HL-60 (cell line): Measurements from ENCODE around the gene CRYBG3.

Experiments
- DNase-seq, 2 experiments: peaks; one replicate each; pipeline ENCODE4 v3.0.0-alpha.2; 2010 to 2020; ENCODE audit warnings: low read depth in 1 of 2, low spot score in 1 of 2
- H3K27ac ChIP-seq: fragments of 250-450 bp; sonication (Bioruptor Pico); replicated peaks from 2 replicates; pipeline ENCODE4 v1.5.1; 2020; ENCODE audit warnings: mild to moderate bottlenecking, moderate library complexity
- H3K27me3 ChIP-seq: fragments of 250-450 bp; sonication (Bioruptor Pico); 2 replicates; pipeline ENCODE4 v1.5.1; 2021; ENCODE audit warnings: mild to moderate bottlenecking, moderate library complexity; ENCODE audit not compliant: insufficient read depth, poor library complexity, severe bottlenecking
- H3K4me3 ChIP-seq: replicated peaks from 2 replicates; pipeline ENCODE4 v1.5.1; 2011; ENCODE audit warnings: mild to moderate bottlenecking, control low read depth, low read length; ENCODE audit not compliant: insufficient read depth
- CTCF ChIP-seq: IDR thresholded peaks from one replicate; pipeline ENCODE4 v1.5.1; 2011; ENCODE audit warnings: low read length, control low read depth, inconsistent platforms; ENCODE audit not compliant: insufficient read depth
- GABPA ChIP-seq: IDR thresholded peaks from 2 replicates; pipeline ENCODE4 v1.6.1; 2012; ENCODE audit warnings: low read depth
- POLR2AphosphoS5 ChIP-seq: IDR thresholded peaks from 2 replicates; pipeline ENCODE4 v1.6.1; 2012; ENCODE audit warnings: low read depth
- SPI1 ChIP-seq: IDR thresholded peaks from 2 replicates; pipeline ENCODE4 v1.6.1; 2012; ENCODE audit warnings: low read depth, mild to moderate bottlenecking, borderline replicate concordance
- TF ChIP-seq, protein P1 (sequence below): IDR thresholded peaks from 2 replicates; pipeline ENCODE4 v1.6.1; 2012; ENCODE audit warnings: low read depth; ENCODE audit not compliant: insufficient replicate concordance

CRYBG3 gene

DNA sequence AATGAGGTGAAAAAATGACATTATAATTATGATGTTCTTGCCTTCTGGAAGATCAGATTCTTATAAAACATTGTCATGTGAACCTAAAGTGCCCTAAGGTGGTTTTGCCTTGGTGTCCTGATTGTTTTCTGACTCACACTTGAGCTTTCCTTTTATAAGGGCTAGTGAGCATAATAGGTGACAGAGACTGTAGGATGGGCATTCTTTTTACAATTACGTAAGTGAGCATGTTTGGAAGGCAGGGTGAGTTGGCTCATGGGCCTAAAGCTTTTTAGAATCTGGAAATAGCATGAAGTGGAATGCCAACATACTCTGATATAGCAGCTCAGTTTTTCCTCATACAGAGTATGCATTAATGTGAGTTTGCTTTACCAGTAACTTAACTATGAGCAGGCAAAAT, 41.2 kb downstream of the CRYBG3 start:
- Histone ChIP-seq H3K27me3 (no peaks in the 10 kb centered on the region), H3K27ac (no peak overlapping the region), H3K4me3 (no peak overlapping the region)
- DNase-seq, result no peak
- TF ChIP-seq, protein P1, sequence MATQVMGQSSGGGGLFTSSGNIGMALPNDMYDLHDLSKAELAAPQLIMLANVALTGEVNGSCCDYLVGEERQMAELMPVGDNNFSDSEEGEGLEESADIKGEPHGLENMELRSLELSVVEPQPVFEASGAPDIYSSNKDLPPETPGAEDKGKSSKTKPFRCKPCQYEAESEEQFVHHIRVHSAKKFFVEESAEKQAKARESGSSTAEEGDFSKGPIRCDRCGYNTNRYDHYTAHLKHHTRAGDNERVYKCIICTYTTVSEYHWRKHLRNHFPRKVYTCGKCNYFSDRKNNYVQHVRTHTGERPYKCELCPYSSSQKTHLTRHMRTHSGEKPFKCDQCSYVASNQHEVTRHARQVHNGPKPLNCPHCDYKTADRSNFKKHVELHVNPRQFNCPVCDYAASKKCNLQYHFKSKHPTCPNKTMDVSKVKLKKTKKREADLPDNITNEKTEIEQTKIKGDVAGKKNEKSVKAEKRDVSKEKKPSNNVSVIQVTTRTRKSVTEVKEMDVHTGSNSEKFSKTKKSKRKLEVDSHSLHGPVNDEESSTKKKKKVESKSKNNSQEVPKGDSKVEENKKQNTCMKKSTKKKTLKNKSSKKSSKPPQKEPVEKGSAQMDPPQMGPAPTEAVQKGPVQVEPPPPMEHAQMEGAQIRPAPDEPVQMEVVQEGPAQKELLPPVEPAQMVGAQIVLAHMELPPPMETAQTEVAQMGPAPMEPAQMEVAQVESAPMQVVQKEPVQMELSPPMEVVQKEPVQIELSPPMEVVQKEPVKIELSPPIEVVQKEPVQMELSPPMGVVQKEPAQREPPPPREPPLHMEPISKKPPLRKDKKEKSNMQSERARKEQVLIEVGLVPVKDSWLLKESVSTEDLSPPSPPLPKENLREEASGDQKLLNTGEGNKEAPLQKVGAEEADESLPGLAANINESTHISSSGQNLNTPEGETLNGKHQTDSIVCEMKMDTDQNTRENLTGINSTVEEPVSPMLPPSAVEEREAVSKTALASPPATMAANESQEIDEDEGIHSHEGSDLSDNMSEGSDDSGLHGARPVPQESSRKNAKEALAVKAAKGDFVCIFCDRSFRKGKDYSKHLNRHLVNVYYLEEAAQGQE, result no peak
- TF ChIP-seq CTCF (no peak), SPI1 (no peak), GABPA (no peak), POLR2AphosphoS5 (no peak)

DNA sequence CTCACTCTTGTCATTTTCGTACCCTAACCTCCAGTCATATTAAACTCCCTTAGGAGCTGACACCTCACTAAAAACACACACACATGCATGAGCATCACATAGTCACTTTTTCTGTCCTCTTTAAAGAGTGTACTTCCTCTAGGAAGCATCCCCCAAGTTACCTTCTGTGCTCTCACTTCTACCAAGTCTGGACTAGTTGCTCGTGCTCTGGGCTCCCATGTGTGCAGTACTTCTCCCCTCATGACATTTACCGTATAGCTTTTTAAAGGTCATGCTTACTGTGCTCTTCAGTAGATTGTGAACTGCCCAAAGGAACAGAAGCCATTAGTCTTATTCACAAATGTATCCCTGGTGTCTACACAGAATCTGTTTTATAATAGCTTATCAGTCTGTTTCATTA, 42.0 kb downstream of the CRYBG3 start:
- Histone ChIP-seq H3K4me3 (no peak overlapping the region), H3K27me3 (no peaks in the 10 kb centered on the region), H3K27ac (no peak overlapping the region)
- no peak for DNase-seq
- TF ChIP-seq POLR2AphosphoS5, result no peak
- TF ChIP-seq GABPA, result no peak
- TF ChIP-seq CTCF, result no peak
- TF ChIP-seq, protein P1, result no peak
- TF ChIP-seq SPI1, result no peak

- no peak for DNase-seq
- H3K4me3 ChIP-seq, result no peak overlapping the region
- no peak overlapping the region for H3K27ac ChIP-seq
- TF ChIP-seq GABPA (no peak), CTCF (no peak), POLR2AphosphoS5 (no peak), SPI1 (no peak)
- TF ChIP-seq, protein P1, result no peak
- H3K27me3 ChIP-seq, result no peaks in the 10 kb centered on the region
Observed at GRCh38 chr3:97871186-97871585, 49.4 kb downstream of the CRYBG3 start.
